Neuronal stem cell (in vitro differentiated cells): ENCODE data around the gene MAP3K15.

Source experiments
- DNase-seq: peaks from one replicate; pipeline ENCODE4 v3.0.0-alpha.2; 2013; ENCODE audit warnings: low spot score
- H2AFZ ChIP-seq: one replicate; pipeline ENCODE4 v1.6.1; 2013; ENCODE audit warnings: mild to moderate bottlenecking, low read length, inconsistent platforms
- H2AK5ac ChIP-seq: 2 replicates; pipeline ENCODE4 v1.6.1; 2013; ENCODE audit warnings: low read depth, mild to moderate bottlenecking, inconsistent platforms, low read length, moderate library complexity, mixed read lengths
- H2BK120ac ChIP-seq: 2 replicates; pipeline ENCODE4 v1.6.1; 2013; ENCODE audit warnings: low read depth, mild to moderate bottlenecking, inconsistent platforms, low read length, moderate library complexity, mixed read lengths
- H2BK12ac ChIP-seq: one replicate; pipeline ENCODE4 v1.6.1; 2013; ENCODE audit warnings: low read length, inconsistent platforms
- H2BK15ac ChIP-seq: 2 replicates; pipeline ENCODE4 v1.6.1; 2013; ENCODE audit warnings: mild to moderate bottlenecking, low read length, inconsistent platforms, mixed read lengths
- H2BK5ac ChIP-seq: one replicate; pipeline ENCODE4 v1.6.1; 2013; ENCODE audit warnings: inconsistent platforms, mild to moderate bottlenecking, low read length, moderate library complexity
- H3K14ac ChIP-seq: one replicate; pipeline ENCODE4 v1.6.1; 2013; ENCODE audit warnings: low read length, inconsistent platforms
- H3K18ac ChIP-seq: 2 replicates; pipeline ENCODE4 v1.6.1; 2013; ENCODE audit warnings: low read length, inconsistent platforms
- H3K23ac ChIP-seq: 2 replicates; pipeline ENCODE4 v1.6.1; 2013; ENCODE audit warnings: low read depth, mild to moderate bottlenecking, mixed read lengths, low read length, inconsistent platforms; ENCODE audit not compliant: poor library complexity
- H3K27ac ChIP-seq: replicated peaks from 3 replicates; pipeline ENCODE4 v1.5.1; 2013; ENCODE audit warnings: low read length, inconsistent platforms
- H3K27me3 ChIP-seq, 3 experiments: 2 replicates each; pipeline ENCODE4 v1.6.1; 2013; ENCODE audit warnings: low read length in 3 of 3, mild to moderate bottlenecking in 2 of 3, inconsistent platforms in 1 of 3, low read depth in 1 of 3, mixed read lengths in 1 of 3, moderate library complexity in 1 of 3; ENCODE audit not compliant: control insufficient read depth in 3 of 3, insufficient read depth in 3 of 3
- H3K36me3 ChIP-seq, 2 donors: replicated peaks in 1 of 2; 2 replicates each; pipeline ENCODE4 v1.6.1; 2013; ENCODE audit warnings: low read length in 2 of 2; ENCODE audit not compliant: control insufficient read depth in 2 of 2, insufficient read depth in 2 of 2
- H3K4ac ChIP-seq: 2 replicates; pipeline ENCODE4 v1.6.1; 2013; ENCODE audit warnings: inconsistent platforms, mild to moderate bottlenecking, low read length, moderate library complexity
- H3K4me1 ChIP-seq, 2 donors: 1 replicate in 1 of 2; 2 replicates in 1 of 2; pipeline ENCODE4 v1.6.1; 2013; ENCODE audit warnings: low read length in 2 of 2, low read depth in 1 of 2; ENCODE audit not compliant: control insufficient read depth in 2 of 2, insufficient read depth in 1 of 2
- H3K4me2 ChIP-seq: one replicate; pipeline ENCODE4 v1.6.1; 2013; ENCODE audit warnings: mild to moderate bottlenecking, low read length, inconsistent platforms; ENCODE audit not compliant: insufficient read depth, poor library complexity, severe bottlenecking
- H3K4me3 ChIP-seq, 2 donors: 2 replicates each; pipeline ENCODE4 v1.5.1; 2013; ENCODE audit warnings: low read length in 2 of 2, mild to moderate bottlenecking in 2 of 2, inconsistent platforms in 1 of 2, moderate library complexity in 1 of 2
- H3K79me1 ChIP-seq: one replicate; pipeline ENCODE4 v1.6.1; 2013; ENCODE audit warnings: low read depth, mild to moderate bottlenecking, inconsistent platforms, low read length, moderate library complexity
- H3K9ac ChIP-seq: one replicate; pipeline ENCODE4 v1.6.1; 2013; ENCODE audit warnings: mild to moderate bottlenecking, low read depth, low read length, inconsistent platforms; ENCODE audit not compliant: poor library complexity
- H3K9me3 ChIP-seq, 2 donors: replicated peaks in 1 of 2; 2 replicates each; pipeline versions ENCODE3 to v1.6.1; 2013; ENCODE audit warnings: low read length in 2 of 2, mild to moderate bottlenecking in 2 of 2, inconsistent platforms in 1 of 2, low read depth in 1 of 2, mixed read lengths in 1 of 2, moderate library complexity in 1 of 2; ENCODE audit not compliant: control insufficient read depth in 2 of 2, insufficient read depth in 1 of 2
- H4K8ac ChIP-seq: one replicate; pipeline ENCODE4 v1.6.1; 2013; ENCODE audit warnings: low read depth, mild to moderate bottlenecking, inconsistent platforms, low read length, moderate library complexity
- H4K91ac ChIP-seq: one replicate; pipeline ENCODE4 v1.6.1; 2013; ENCODE audit warnings: low read length, low read depth, mild to moderate bottlenecking, inconsistent platforms; ENCODE audit not compliant: poor library complexity
- WGBS, 2 donors: extraction: QIAGEN DNeasy Blood & Tissue Kit; methylation state at CpG; one replicate each; pipeline ENCODE4 v1.1.7; 2013; ENCODE audit warnings: missing lambda C conversion rate in 2 of 2, mixed read lengths in 1 of 2; ENCODE audit not compliant: insufficient read length in 2 of 2, insufficient replicate concordance in 1 of 2; ENCODE audit errors: extremely low coverage in 2 of 2; 5-methylcytosine and 5-hydroxymethylcytosine counted together

The MAP3K15 gene

DNA sequence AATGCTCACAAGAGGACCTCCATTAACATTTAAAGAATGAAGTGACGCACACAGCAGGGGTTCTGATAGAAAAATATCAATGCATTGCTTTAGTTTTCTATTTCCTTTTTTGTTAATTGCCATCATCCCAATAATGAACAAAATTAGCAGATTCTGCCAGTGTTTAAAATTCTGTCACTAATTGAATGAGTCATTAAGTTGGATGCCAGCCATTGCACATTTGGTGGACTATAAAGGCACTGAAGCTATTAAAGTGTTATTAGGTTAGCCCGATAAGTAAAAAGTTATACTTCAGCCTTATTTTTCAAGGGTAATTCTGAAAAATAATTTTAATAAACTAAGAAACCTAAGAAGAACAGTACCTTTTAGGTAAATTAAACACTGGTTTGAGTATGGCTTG lies 53.1 kb downstream of the MAP3K15 start:
- Histone ChIP-seq H2AFZ (no peak overlapping the region), H2BK5ac (no peak overlapping the region), H2AK5ac (no peak overlapping the region), H3K23ac (no peak overlapping the region), H3K14ac (no peak overlapping the region), H3K27ac (no peak overlapping the region), H3K27me3 (no peaks in the 10 kb centered on the region), H3K4me2 (no peak overlapping the region), H3K9ac (no peak overlapping the region), H4K8ac (no peak overlapping the region), H3K4ac (no peak overlapping the region), H2BK120ac (no peak overlapping the region), H3K36me3 (no peaks in the 10 kb centered on the region), H3K79me1 (no peaks in the 10 kb centered on the region), H3K4me1 (no peaks in the 10 kb centered on the region), H3K4me3 (no peak overlapping the region), H4K91ac (no peak overlapping the region), H3K18ac (no peak overlapping the region), H2BK15ac (no peak overlapping the region), H3K9me3 (no peaks in the 10 kb centered on the region), H2BK12ac (no peak overlapping the region)
- WGBS, 2 donors, result no CpG with 5 or more reads among the region's 2 CpGs
- no peak for DNase-seq

DNA sequence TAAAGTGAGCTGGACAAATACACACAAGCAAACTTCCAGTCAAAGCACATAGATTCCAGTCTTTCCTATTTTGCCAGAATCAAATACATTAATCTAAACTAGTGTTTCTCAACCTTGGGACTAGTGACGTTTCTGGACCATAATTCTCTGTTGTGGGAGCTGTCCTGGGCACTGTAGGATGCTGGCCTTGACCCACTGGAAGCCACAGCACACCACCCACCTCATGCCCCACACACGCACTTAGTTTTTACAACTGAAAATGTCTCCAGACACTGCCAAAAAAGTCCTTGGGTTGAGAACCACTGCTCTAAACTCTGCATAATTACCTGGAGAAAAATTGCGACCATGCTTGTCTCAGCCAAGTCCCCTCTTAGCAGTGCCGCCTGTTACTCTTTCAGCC lies 57.6 kb downstream of the MAP3K15 start:
- no peak overlapping the region for H2AK5ac ChIP-seq
- no peaks in the 10 kb centered on the region for H3K79me1 ChIP-seq
- H3K27me3 ChIP-seq, result peaks cover 0 to 3% (median 0%) of the 10 kb centered on the region in 3 experiments
- no peak overlapping the region for H3K4me3 ChIP-seq
- no peak overlapping the region for H2BK15ac ChIP-seq
- no peaks in the 10 kb centered on the region for H3K36me3 ChIP-seq
- WGBS, 2 donors, result no CpG with 5 or more reads among the region's 4 CpGs
- no peak overlapping the region for H3K18ac ChIP-seq
- H3K4me1 ChIP-seq, result no peaks in the 10 kb centered on the region
- H3K4me2 ChIP-seq, result no peak overlapping the region
- H3K23ac ChIP-seq, result no peak overlapping the region
- no peak overlapping the region for H4K8ac ChIP-seq
- H3K9ac ChIP-seq, result no peak overlapping the region
- no peak for DNase-seq
- H2AFZ ChIP-seq, result no peak overlapping the region
- H3K4ac ChIP-seq, result no peak overlapping the region
- no peak overlapping the region for H3K27ac ChIP-seq
- H2BK12ac ChIP-seq, result no peak overlapping the region
- H3K9me3 ChIP-seq, result no peaks in the 10 kb centered on the region
- no peak overlapping the region for H2BK5ac ChIP-seq
- H3K14ac ChIP-seq, result no peak overlapping the region
- H4K91ac ChIP-seq, result no peak overlapping the region
- no peak overlapping the region for H2BK120ac ChIP-seq

DNA sequence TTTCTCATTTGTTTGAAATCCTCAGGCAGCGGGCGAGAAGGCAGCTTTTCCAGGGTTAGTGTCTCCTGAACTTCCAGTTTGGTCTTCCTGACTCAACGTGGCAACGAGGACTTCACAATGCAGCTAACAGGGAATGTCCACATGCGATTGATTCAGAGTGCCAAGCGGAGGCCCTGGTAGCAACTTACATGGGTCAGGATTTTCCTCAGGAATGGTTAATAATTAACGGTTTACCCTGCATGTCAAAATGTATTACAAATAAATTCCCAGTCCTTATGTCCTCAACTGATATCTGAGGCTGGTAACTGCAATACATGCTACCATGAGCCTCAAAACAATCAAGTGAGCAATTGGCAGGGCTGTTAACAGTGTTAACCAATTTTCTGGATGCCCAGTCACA lies 67.2 kb downstream of the MAP3K15 start:
- H4K91ac ChIP-seq, result no peak overlapping the region
- H3K27ac ChIP-seq, result no peak overlapping the region
- H3K18ac ChIP-seq, result no peak overlapping the region
- H2AK5ac ChIP-seq, result no peak overlapping the region
- H3K9ac ChIP-seq, result no peak overlapping the region
- no peaks in the 10 kb centered on the region for H3K4me1 ChIP-seq
- no peak overlapping the region for H3K23ac ChIP-seq
- no peak overlapping the region for H2BK120ac ChIP-seq
- H3K14ac ChIP-seq, result no peak overlapping the region
- no CpG with 5 or more reads among the region's 7 CpGs for WGBS, 2 donors
- no peak overlapping the region for H3K4ac ChIP-seq
- no peaks in the 10 kb centered on the region for H3K27me3 ChIP-seq
- H2BK15ac ChIP-seq, result no peak overlapping the region
- H2BK5ac ChIP-seq, result no peak overlapping the region
- H4K8ac ChIP-seq, result no peak overlapping the region
- no peaks in the 10 kb centered on the region for H3K79me1 ChIP-seq
- no peak overlapping the region for H3K4me3 ChIP-seq
- H2BK12ac ChIP-seq, result no peak overlapping the region
- no peak overlapping the region for H3K4me2 ChIP-seq
- no peaks in the 10 kb centered on the region for H3K9me3 ChIP-seq
- H2AFZ ChIP-seq, result no peak overlapping the region
- no peak for DNase-seq
- H3K36me3 ChIP-seq, result no peaks in the 10 kb centered on the region

DNA sequence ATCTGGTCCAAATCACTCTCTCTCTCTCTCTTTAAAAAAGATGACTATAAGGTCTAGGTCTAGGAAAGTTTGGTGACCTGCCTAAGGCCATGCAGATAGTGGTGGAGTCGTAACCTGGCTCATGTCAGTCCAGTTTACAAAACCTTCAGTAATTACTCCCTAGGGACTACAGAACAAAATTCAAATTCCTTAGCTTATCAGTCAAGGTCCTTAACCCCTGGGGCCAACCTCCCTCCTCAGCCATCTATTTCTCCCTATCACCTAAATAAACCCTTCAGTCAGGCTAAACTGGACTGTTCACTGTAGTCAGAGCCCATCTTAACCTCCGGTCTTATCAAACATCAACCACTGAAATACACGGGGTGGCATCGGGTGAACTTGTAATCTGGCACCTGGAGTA lies 68.9 kb downstream of the MAP3K15 start:
- Histone ChIP-seq H3K27me3 (no peaks in the 10 kb centered on the region), H2AK5ac (no peak overlapping the region), H3K4me3 (no peak overlapping the region), H2AFZ (no peak overlapping the region), H2BK5ac (no peak overlapping the region), H3K14ac (no peak overlapping the region), H3K4me1 (no peaks in the 10 kb centered on the region), H2BK12ac (no peak overlapping the region), H3K36me3 (no peaks in the 10 kb centered on the region), H3K27ac (no peak overlapping the region), H3K9ac (no peak overlapping the region), H3K79me1 (no peaks in the 10 kb centered on the region), H4K8ac (no peak overlapping the region), H3K18ac (no peak overlapping the region), H3K4me2 (no peak overlapping the region), H3K4ac (no peak overlapping the region), H2BK120ac (no peak overlapping the region), H3K23ac (no peak overlapping the region), H2BK15ac (no peak overlapping the region), H3K9me3 (no peaks in the 10 kb centered on the region), H4K91ac (no peak overlapping the region)
- no peak for DNase-seq
- WGBS, 2 donors, result no CpG with 5 or more reads among the region's 4 CpGs
